Breast epithelium (tissue), 3 donors: Measurements from ENCODE around the gene KCNQ5.

Source experiments
- POLR2A ChIP-seq: fragments of 450-650 bp; IDR thresholded peaks from one replicate; pipeline ENCODE4 v1.6.1; 2016; ENCODE audit warnings: antibody characterized with exemption, mild to moderate bottlenecking, moderate library complexity
- TF ChIP-seq, protein P1 (sequence below), 3 donors: fragments of 450-650 bp; IDR thresholded peaks; one replicate each; pipeline ENCODE4 v1.5.1; 2016 to 2017; ENCODE audit warnings: antibody characterized with exemption in 3 of 3, mild to moderate bottlenecking in 3 of 3, moderate library complexity in 3 of 3

DNA sequence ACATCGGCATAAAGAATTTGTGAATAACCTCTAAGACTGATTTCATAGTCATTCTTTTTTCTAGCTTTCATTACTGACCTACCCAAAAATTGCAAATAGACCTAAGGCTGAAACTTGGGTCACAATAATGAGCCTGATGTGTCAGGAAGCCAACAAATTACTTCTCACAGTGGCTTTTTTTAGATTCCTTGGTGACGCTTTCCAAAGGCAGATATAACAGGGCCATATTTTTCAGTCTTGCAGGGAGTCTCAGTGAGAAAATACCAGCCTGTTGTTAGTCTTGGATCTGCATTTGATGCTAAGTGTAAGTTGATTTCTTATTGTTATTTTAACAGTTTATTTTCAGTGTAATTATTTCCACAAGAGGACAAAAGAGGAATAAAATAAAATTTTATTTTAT lies 423.7 kb downstream of the KCNQ5 start:
- TF ChIP-seq, protein P1, sequence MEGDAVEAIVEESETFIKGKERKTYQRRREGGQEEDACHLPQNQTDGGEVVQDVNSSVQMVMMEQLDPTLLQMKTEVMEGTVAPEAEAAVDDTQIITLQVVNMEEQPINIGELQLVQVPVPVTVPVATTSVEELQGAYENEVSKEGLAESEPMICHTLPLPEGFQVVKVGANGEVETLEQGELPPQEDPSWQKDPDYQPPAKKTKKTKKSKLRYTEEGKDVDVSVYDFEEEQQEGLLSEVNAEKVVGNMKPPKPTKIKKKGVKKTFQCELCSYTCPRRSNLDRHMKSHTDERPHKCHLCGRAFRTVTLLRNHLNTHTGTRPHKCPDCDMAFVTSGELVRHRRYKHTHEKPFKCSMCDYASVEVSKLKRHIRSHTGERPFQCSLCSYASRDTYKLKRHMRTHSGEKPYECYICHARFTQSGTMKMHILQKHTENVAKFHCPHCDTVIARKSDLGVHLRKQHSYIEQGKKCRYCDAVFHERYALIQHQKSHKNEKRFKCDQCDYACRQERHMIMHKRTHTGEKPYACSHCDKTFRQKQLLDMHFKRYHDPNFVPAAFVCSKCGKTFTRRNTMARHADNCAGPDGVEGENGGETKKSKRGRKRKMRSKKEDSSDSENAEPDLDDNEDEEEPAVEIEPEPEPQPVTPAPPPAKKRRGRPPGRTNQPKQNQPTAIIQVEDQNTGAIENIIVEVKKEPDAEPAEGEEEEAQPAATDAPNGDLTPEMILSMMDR (IDR thresholded peaks at IDR 0.05): no peak
- no peak for TF ChIP-seq POLR2A
